A673 (cell line): ENCODE results near the gene BTG2.

Experiments used
- CTCF ChIP-seq: fragments of 300-800, 200-600 bp; sonication (generic); conservative IDR thresholded peaks from 2 replicates; pipeline ENCODE4 v1.5.1; 2017; ENCODE audit warnings: low read depth, mild to moderate bottlenecking, antibody characterized with exemption, low read length, moderate library complexity, mixed read lengths
- EZH2 ChIP-seq: fragments of 200-600 bp; sonication (generic); IDR thresholded peaks from 2 replicates; pipeline ENCODE4 v1.6.1; 2017; ENCODE audit warnings: borderline replicate concordance, low read depth, mild to moderate bottlenecking, mixed read lengths, antibody characterized with exemption, low read length; ENCODE audit not compliant: poor library complexity, severe bottlenecking

DNA sequence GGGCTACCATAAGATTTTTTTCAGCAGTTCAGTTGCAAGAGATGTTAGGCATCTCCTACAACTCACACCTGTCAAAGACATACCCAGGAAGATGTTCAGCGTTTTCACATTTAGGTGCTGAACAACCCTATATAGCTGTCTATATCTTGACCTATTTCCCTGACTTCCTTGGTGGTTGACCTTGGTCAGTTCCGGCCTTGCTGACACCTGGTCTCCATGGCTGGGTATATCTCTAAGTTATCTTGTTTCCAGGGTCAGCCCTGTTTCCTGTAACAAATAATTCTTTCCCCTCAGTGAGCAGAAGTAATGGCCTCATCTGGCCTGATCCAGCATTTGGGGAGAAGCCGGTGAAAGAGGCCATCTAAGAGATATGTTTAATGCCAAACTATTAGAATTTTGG is 2.4 kb upstream of the BTG2 start:
- TF ChIP-seq EZH2: no peak
- TF ChIP-seq CTCF: no peak
